Activated T-cell treated with anti-CD3 and anti-CD28 coated beads for 48 hours (primary cell): ENCODE results near the gene AGAP1.
"Not testable (repeated sequence)": the region's sequence is repeated elsewhere in the genome, so short reads cannot be mapped to it uniquely, and the experiment has no call there.

ENCODE experiments used
- DNase-seq: peaks from one replicate; pipeline ENCODE4 v3.0.0-alpha.2; 2020; ENCODE audit warnings: low read depth

AGAP1 gene

DNA sequence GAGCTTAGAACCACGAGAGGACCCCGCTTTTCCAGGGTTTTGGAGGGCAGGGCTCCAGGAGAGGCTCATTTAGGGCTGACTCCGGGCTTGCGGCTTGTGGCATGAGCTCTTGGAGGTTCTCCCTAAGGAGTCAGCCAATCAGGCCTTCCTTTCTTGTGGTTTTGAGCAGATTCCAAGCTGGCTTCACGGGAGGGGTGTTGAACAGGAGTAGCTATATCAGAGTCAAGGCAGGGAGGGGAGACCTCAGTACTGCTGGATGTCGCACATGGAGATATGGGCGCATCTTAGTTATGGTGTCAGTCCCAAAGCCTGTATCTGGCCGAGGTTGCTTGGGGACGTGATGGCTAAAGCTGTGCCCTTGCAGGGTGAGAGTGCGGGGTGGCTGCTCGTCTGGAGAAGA is 98.6 kb downstream of the AGAP1 start:
- no peak for DNase-seq

GRCh38 chr2:235592836-235593235 is 99.0 kb downstream of the AGAP1 start:
- no peak for DNase-seq

DNA sequence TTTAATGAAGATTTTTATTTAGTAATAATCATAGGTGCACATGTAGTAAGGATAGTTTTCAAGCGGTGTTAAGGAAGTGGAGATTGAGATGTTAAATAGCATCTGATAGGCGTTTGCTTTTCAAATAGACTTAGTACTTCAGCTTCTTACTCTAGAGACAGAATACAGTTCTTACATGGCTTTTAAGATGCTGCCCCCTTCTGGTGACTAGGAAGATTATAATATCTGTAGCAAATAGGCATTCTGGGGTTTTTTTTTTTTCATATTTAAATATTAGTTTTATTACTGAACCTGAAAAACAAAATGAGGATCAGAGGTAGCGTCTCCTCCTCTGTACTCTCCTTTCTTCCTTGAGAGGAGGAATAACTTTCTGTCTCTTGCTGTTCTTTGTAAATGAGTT is 100.2 kb downstream of the AGAP1 start:
- no peak for DNase-seq

DNA sequence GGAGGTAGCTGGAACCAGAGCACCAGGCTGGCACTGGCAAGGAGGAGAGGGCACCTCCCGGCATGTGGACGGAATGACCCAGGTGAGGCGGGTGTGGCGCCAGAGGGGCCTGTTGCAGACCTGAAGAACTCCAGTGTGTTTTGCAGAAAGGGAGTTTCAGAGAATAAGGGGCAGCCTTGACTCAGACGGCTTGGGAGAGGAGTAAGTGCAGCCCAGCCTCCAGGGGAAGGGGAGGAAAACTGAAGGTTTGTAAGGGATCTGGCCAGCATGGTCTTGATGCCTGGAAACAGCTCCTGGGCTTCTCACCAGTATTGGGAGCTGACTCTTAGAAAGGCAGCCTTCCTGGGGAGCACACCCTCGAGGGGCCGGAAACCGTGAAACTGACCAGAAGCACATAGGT is 101.1 kb downstream of the AGAP1 start:
- DNase-seq = no peak

DNA sequence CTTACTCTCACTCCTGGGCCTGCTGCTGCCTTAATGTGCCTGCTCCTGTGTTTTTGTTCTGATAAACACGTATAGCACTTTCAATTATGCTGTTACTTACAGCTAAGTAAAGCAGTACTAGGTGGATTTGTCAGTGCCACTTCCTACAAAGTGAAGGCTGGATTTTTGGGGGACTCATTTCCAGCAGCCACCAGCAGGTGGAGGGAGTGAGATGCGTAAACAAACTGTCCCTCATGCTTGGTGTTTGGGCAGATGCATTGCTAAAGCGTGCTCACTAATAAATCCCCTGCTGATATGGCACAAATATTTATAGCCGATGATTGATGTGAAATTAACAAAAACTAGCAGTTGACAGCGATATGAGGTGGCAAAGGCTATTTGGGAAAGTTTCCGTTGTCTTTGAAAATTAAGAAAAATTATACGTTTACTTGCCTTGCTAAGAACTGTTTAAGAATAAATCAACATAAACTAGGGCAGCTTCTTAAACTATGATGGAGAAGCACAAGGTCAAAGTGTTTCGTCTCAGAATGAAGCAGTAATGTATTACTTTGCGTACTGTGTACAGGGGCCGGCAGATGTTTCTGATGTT is 101.7 kb downstream of the AGAP1 start:
- peak; percentile 36 for DNase-seq

- no peak for DNase-seq
Measured at GRCh38 chr2:235596272-235596671, 102.4 kb downstream of the AGAP1 start.

- DNase-seq = no peak
Measured at GRCh38 chr2:235597081-235597615, 103.3 kb downstream of the AGAP1 start.

DNA sequence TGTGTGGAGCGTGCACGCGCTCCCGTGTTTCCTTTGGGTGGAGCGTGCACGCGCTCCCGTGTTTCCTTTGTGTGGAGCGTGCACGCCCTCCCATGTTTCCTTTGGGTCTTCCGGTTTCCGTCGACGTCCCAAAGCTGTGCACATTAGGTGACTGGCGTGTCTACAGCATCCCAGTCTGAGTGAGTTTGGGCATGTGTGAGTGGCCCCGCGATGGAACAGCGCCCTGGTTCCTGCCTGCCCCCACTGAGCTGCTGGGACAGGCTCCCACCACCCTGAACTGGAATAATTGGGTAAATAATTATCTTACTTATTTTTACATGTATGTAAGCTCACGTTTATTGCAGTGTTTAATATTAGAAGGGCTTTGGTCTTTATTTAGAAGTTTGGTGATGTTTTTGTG is 104.2 kb downstream of the AGAP1 start:
- DNase-seq = no peak

DNA sequence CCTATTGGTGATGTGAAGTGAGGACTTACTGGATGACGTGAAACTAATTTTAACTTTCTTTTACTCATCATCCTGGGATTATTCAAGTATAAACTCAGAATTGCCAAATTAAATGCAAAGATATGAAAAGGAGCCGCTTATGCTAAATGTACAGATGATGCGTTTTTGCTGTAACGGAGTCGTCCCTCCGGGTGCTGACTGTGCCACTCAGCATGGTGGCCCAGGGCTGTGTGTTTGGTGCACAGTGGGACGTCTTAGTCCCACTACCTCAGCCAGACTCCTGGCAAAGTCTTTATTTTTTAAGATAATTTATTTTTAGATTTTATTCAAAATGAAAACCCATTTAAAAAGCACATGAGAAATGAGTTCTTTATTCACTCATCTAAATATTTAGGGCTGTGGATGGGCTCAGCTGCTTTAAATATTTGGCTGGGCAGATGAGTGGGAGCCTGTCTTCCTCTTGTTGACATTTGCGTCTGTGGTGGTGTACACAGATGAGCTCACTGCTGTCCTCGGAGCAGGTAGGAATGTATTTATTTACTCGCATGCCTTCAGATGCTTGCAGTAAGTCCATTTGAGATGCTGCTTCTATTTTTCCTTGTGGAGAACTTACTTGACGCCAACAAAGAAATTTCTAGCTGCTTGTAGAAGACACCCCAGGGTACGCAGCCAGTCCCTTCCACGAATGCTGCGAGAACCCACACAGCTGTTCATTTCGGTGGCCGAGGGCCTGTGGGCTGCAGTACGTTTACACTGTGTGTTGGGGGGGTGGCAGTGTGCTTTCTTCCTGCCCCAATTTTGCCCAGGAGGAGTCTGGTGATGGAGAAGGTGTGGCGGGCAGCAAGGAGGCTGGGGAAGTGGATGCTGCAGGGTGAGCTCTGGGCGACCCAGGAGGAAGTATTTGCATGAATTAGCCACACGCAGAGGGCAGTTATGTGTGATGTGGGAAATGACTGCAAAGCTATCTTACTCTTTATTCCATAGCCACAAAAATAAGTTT is 105.0 kb downstream of the AGAP1 start:
- DNase-seq = no peak

- no peak for DNase-seq
Measured at GRCh38 chr2:235599596-235600338, 105.9 kb downstream of the AGAP1 start.

DNA sequence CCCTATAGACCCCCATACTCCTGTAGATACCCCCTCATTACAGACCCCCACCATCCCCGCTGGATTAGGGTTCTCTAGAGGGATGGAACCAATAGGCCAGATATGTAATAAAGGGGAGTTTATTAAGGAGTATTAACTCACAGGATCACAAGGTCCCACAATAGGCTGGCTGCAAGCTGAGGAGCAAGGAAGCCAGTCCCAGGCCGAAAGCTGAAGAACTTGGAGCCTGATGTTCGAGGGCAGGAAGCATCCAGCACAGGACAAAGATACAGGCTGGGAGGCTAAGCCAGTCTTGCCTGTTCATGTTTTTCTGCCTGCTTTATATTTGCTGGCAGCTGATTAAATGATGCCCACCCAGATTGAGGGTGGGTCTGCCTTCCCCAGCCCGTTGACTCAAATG is 106.6 kb downstream of the AGAP1 start:
- no peak for DNase-seq

GRCh38 chr2:235600926-235601325 is 107.1 kb downstream of the AGAP1 start:
- DNase-seq = no peak

- DNase-seq = no peak
Measured at GRCh38 chr2:235601960-235602704, 108.3 kb downstream of the AGAP1 start.

DNA sequence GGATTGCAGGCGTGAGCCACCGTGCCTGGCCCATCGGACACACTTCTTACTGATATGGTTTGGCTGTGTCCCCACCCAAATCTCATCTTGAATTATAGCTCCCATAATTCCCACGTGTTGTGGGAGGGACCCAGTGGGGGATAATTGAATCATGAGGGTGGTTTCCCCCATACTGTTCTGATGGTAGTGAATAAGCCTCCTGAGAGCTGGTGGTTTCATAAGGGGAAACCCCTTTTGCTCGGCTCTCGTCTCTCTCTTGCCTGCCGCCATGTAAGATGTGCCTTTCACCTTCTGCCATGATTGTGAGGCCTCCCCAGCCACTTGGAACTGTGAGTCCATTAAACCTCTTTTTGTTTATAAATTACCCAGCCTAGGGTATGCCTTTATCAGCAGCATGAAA is 109.1 kb downstream of the AGAP1 start:
- not testable (repeated sequence) for DNase-seq

DNA sequence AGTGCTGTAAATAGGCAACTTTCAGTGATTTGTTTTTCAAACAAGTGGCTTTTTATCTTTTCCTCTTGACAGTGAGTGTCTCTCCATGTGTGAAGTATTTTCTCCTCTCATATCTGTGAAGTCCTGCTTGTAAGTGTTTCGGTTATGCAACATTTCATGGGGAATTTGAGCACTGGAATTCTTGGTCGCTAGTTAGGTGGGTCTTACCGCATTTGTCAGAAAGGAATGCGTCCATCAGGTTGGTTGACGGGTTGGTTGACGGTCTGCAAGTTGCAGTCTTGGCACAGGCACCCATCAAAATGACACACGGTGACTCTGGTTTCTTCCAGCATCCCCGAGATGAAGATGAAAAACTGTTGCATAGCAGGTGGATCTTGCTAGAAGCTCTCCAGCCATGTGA is 109.8 kb downstream of the AGAP1 start:
- DNase-seq = no peak

GRCh38 chr2:235605312-235606003 is 111.6 kb downstream of the AGAP1 start:
- peak; percentile 1 for DNase-seq

GRCh38 chr2:235606004-235606715 is 112.3 kb downstream of the AGAP1 start:
- DNase-seq = no peak

- no peak for DNase-seq
Measured at GRCh38 chr2:235607546-235608199, 113.8 kb downstream of the AGAP1 start.

GRCh38 chr2:235608200-235608887 is 114.5 kb downstream of the AGAP1 start:
- no peak for DNase-seq
